HepG2 (cell line): ENCODE results near the gene BSG. TPM values are rescaled to one million over a fixed set of nuclear protein-coding genes. Genes with fewer than 3 reads are reported as not detected.

Experiments
- ASH2L ChIP-seq: fragments of 300-600, 200-600 bp; sonication (generic); IDR thresholded peaks from 2 replicates; pipeline ENCODE4 v1.7.0; 2017; ENCODE audit warnings: low read depth, mild to moderate bottlenecking, moderate library complexity, mixed read lengths, low read length; ENCODE audit not compliant: insufficient read length
- ATF1 ChIP-seq: IDR thresholded peaks from 2 replicates; pipeline ENCODE4 v1.6.1; 2016; ENCODE audit warnings: mild to moderate bottlenecking, control low read depth
- BRCA1 ChIP-seq: sonication (generic); formaldehyde crosslinking; IDR thresholded peaks from 2 replicates; pipeline ENCODE4 v1.4.0; 2020; ENCODE audit warnings: missing genetic modification reagents
- EEA1 ChIP-seq: sonication (generic); formaldehyde crosslinking; IDR thresholded peaks from 2 replicates; pipeline ENCODE4 v1.5.1; 2020; ENCODE audit warnings: mild to moderate bottlenecking, missing genetic modification reagents, borderline replicate concordance
- KMT2B ChIP-seq: IDR thresholded peaks from 2 replicates; pipeline ENCODE4 v1.6.1; 2016; ENCODE audit warnings: missing genetic modification reagents, missing compliant biosample characterization
- MED1 ChIP-seq: sonication (generic); formaldehyde crosslinking; IDR thresholded peaks from 2 replicates; pipeline ENCODE4 v1.4.0; 2020; ENCODE audit warnings: missing genetic modification reagents
- MED8 ChIP-seq: sonication (generic); formaldehyde crosslinking; IDR thresholded peaks from 2 replicates; pipeline ENCODE4 v1.8.1; 2023; ENCODE audit warnings: mild to moderate bottlenecking, missing genetic modification reagents; ENCODE audit not compliant: insufficient replicate concordance
- NFE2 ChIP-seq: sonication (generic); formaldehyde crosslinking; IDR thresholded peaks from 2 replicates; pipeline ENCODE4 v1.4.0; 2020; ENCODE audit warnings: missing genetic modification reagents
- NFE2L1 ChIP-seq: sonication (generic); formaldehyde crosslinking; IDR thresholded peaks from 2 replicates; pipeline ENCODE4 v1.4.0; 2020; ENCODE audit warnings: missing genetic modification reagents, mild to moderate bottlenecking, borderline replicate concordance
- RFX5 ChIP-seq: IDR thresholded peaks from 2 replicates; pipeline ENCODE4 v1.6.1; 2011; ENCODE audit warnings: low read depth, low read length, improper control_type of control experiment
- SMAD3 ChIP-seq: sonication (generic); formaldehyde crosslinking; IDR thresholded peaks from 2 replicates; pipeline ENCODE4 v1.4.0; 2020; ENCODE audit warnings: missing genetic modification reagents
- TCF7L2 ChIP-seq: IDR thresholded peaks from 2 replicates; pipeline ENCODE4 v1.6.1; 2011; ENCODE audit warnings: mild to moderate bottlenecking, low read depth, low read length, moderate library complexity
- ZC3H13 ChIP-seq: sonication (generic); formaldehyde crosslinking; IDR thresholded peaks from 2 replicates; pipeline ENCODE4 v1.8.1; 2023; ENCODE audit warnings: mild to moderate bottlenecking, missing genetic modification reagents, moderate library complexity
- ZFP82 ChIP-seq: sonication (generic); formaldehyde crosslinking; IDR thresholded peaks from 2 replicates; pipeline ENCODE4 v1.5.1; 2020; ENCODE audit warnings: mild to moderate bottlenecking, missing genetic modification reagents, borderline replicate concordance
- ZNF180 ChIP-seq: sonication (generic); formaldehyde crosslinking; IDR thresholded peaks from 2 replicates; pipeline ENCODE4 v1.4.0; 2020; ENCODE audit warnings: low read depth, missing genetic modification reagents, borderline replicate concordance
- ZNF224 ChIP-seq: sonication (generic); formaldehyde crosslinking; IDR thresholded peaks from 2 replicates; pipeline ENCODE4 v1.5.0; 2020; ENCODE audit warnings: mild to moderate bottlenecking, missing genetic modification reagents
- ZNF317 ChIP-seq: sonication (generic); formaldehyde crosslinking; IDR thresholded peaks from 2 replicates; pipeline ENCODE4 v1.5.0; 2020; ENCODE audit warnings: mild to moderate bottlenecking, missing genetic modification reagents
- ZNF850 ChIP-seq: sonication (generic); formaldehyde crosslinking; conservative IDR thresholded peaks from 2 replicates; pipeline ENCODE4 v1.9.0; 2021; ENCODE audit warnings: mild to moderate bottlenecking, missing genetic modification reagents
- ZSCAN22 ChIP-seq: sonication (generic); formaldehyde crosslinking; IDR thresholded peaks from 2 replicates; pipeline ENCODE4 v1.4.0; 2020; ENCODE audit warnings: mild to moderate bottlenecking, missing genetic modification reagents
- polyA plus RNA-seq, 8 experiments: library from polyadenylated mRNA; depleted of rRNA in 3 of 8; stranded (reverse) in 7 of 8; unstranded in 1 of 8; fragments of >200 nt; fragmentation: Illumina TruSeq in 4 of 8; extraction: Trizol in 4 of 8; gene quantifications; 2 replicates each; pipeline versions ENCODE4 v1.2.1 to v1.2.3, GENCODE V29; 2011 to 2016; ENCODE audit warnings: low read depth in 4 of 8, missing spikeins in 1 of 8, mixed read lengths in 1 of 8; ENCODE audit not compliant: insufficient read depth in 1 of 8
- total RNA-seq, 5 experiments: library from RNA; depleted of rRNA; stranded (reverse); fragments of >200 nt; fragmentation: Illumina TruSeq; extraction: Trizol; gene quantifications; 2 replicates each; pipeline ENCODE4 v1.2.3, GENCODE V29; 2016; ENCODE audit warnings: low read depth in 1 of 5
- TF ChIP-seq, protein P1 (sequence below): sonication (generic); formaldehyde crosslinking; IDR thresholded peaks from 2 replicates; pipeline ENCODE4 v1.5.1; 2020; ENCODE audit warnings: mild to moderate bottlenecking, missing genetic modification reagents, borderline replicate concordance
- TF ChIP-seq, protein P2 (sequence below): sonication (generic); formaldehyde crosslinking; IDR thresholded peaks from 2 replicates; pipeline ENCODE4 v1.8.1; 2023; ENCODE audit warnings: missing genetic modification reagents, mild to moderate bottlenecking, borderline replicate concordance
- TF ChIP-seq, protein P3 (sequence below): sonication (generic); formaldehyde crosslinking; IDR thresholded peaks from 2 replicates; pipeline ENCODE4 v1.5.0; 2020; ENCODE audit warnings: mild to moderate bottlenecking, missing genetic modification reagents, borderline replicate concordance

The BSG gene
- total and polyA plus RNA-seq, 2 of the 13 experiments (the other 11 are each of a cell fraction or from before 2014, with no cell fraction given) = 309 to 754 TPM

DNA sequence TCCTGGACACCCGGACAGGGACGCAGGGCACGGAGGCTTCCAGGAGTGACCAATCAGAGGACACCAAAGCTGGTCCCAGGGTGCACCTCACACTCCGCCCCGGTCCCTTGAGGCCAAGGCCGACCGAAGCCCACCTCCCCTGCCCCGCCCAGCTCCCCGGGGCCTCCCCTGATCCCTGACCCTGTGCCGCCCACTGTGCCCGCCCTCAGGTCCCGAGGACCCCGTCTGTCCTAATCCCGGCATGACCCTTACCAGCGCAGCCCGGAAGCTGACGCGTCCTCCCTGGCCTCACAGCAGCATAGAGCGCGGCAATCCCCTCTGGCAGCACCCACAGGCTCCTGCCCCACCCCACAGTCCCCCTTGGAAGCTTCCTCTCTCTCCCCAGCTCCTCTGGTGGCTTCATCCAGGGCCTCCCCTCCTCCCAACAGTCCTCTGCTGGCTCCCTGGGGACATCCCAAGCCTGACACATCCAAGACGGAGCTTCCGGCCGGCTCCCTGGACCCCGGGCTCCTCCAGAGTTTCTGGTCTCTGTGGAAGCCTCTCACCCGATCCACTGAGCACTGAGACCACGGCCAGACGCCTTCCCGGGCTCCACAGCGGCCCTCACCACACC lies 48.2 kb upstream of the BSG start (continued):
- no peak for TF ChIP-seq TCF7L2
- no peak for TF ChIP-seq NFE2L1 (CRISPR knock-in tag)
- no peak; the same call in 1 of the 2 replicates for TF ChIP-seq ZSCAN22 (CRISPR knock-in tag)
- TF ChIP-seq, protein P1, sequence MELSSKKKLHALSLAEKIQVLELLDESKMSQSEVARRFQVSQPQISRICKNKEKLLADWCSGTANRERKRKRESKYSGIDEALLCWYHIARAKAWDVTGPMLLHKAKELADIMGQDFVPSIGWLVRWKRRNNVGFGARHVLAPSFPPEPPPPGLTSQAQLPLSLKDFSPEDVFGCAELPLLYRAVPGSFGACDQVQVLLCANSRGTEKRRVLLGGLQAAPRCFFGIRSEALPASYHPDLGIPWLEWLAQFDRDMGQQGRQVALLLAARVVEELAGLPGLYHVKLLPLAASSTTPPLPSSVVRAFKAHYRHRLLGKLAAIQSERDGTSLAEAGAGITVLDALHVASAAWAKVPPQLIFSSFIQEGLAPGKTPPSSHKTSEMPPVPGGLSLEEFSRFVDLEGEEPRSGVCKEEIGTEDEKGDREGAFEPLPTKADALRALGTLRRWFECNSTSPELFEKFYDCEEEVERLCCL (CRISPR knock-in tag) = no peak
- TF ChIP-seq ZNF850 (CRISPR knock-in tag) = no peak
- no peak for TF ChIP-seq ZFP82 (CRISPR knock-in tag)
- TF ChIP-seq ZNF224 (CRISPR knock-in tag) = no peak
- TF ChIP-seq MED8 (CRISPR knock-in tag) = peak; percentile 77
- no peak for TF ChIP-seq ZC3H13
- TF ChIP-seq, protein P2, sequence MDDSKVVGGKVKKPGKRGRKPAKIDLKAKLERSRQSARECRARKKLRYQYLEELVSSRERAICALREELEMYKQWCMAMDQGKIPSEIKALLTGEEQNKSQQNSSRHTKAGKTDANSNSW (CRISPR knock-in tag) = no peak
- TF ChIP-seq EEA1 = no peak
- no peak for TF ChIP-seq ZNF317 (CRISPR knock-in tag)
- TF ChIP-seq KMT2B (CRISPR knock-in tag) = no peak
- TF ChIP-seq BRCA1 (CRISPR knock-in tag) = no peak
- TF ChIP-seq MED1 (CRISPR knock-in tag) = peak; percentile 92
- no peak for TF ChIP-seq ATF1 (CRISPR knock-in tag)
- TF ChIP-seq, protein P3, sequence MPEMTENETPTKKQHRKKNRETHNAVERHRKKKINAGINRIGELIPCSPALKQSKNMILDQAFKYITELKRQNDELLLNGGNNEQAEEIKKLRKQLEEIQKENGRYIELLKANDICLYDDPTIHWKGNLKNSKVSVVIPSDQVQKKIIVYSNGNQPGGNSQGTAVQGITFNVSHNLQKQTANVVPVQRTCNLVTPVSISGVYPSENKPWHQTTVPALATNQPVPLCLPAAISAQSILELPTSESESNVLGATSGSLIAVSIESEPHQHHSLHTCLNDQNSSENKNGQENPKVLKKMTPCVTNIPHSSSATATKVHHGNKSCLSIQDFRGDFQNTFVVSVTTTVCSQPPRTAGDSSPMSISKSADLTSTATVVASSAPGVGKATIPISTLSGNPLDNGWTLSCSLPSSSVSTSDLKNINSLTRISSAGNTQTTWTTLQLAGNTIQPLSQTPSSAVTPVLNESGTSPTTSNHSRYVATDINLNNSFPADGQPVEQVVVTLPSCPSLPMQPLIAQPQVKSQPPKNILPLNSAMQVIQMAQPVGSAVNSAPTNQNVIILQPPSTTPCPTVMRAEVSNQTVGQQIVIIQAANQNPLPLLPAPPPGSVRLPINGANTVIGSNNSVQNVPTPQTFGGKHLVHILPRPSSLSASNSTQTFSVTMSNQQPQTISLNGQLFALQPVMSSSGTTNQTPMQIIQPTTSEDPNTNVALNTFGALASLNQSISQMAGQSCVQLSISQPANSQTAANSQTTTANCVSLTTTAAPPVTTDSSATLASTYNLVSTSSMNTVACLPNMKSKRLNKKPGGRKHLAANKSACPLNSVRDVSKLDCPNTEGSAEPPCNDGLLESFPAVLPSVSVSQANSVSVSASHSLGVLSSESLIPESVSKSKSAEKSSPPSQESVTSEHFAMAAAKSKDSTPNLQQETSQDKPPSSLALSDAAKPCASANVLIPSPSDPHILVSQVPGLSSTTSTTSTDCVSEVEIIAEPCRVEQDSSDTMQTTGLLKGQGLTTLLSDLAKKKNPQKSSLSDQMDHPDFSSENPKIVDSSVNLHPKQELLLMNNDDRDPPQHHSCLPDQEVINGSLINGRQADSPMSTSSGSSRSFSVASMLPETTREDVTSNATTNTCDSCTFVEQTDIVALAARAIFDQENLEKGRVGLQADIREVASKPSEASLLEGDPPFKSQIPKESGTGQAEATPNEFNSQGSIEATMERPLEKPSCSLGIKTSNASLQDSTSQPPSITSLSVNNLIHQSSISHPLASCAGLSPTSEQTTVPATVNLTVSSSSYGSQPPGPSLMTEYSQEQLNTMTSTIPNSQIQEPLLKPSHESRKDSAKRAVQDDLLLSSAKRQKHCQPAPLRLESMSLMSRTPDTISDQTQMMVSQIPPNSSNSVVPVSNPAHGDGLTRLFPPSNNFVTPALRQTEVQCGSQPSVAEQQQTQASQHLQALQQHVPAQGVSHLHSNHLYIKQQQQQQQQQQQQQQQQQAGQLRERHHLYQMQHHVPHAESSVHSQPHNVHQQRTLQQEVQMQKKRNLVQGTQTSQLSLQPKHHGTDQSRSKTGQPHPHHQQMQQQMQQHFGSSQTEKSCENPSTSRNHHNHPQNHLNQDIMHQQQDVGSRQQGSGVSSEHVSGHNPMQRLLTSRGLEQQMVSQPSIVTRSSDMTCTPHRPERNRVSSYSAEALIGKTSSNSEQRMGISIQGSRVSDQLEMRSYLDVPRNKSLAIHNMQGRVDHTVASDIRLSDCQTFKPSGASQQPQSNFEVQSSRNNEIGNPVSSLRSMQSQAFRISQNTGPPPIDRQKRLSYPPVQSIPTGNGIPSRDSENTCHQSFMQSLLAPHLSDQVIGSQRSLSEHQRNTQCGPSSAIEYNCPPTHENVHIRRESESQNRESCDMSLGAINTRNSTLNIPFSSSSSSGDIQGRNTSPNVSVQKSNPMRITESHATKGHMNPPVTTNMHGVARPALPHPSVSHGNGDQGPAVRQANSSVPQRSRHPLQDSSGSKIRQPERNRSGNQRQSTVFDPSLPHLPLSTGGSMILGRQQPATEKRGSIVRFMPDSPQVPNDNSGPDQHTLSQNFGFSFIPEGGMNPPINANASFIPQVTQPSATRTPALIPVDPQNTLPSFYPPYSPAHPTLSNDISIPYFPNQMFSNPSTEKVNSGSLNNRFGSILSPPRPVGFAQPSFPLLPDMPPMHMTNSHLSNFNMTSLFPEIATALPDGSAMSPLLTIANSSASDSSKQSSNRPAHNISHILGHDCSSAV (CRISPR knock-in tag) = no peak
- no peak for TF ChIP-seq NFE2 (CRISPR knock-in tag)
- no peak for TF ChIP-seq RFX5
- TF ChIP-seq ASH2L = no peak
- no peak for TF ChIP-seq ZNF180 (CRISPR knock-in tag)
- TF ChIP-seq SMAD3 (CRISPR knock-in tag) = no peak
